H9 (cell line): ENCODE measurements around the gene ABCC2. TPM values are rescaled to one million over a fixed set of nuclear protein-coding genes. Genes with fewer than 3 reads are reported as not detected.

Source experiments
- DNase-seq: peaks from one replicate; pipeline ENCODE4 v3.0.0-alpha.2; 2017
- H2AFZ ChIP-seq: one replicate; pipeline ENCODE4 v1.6.1; 2013; ENCODE audit warnings: mild to moderate bottlenecking, low read length, control low read depth, moderate library complexity
- H2AK5ac ChIP-seq: 2 replicates; pipeline ENCODE4 v1.6.1; 2013; ENCODE audit warnings: low read length, control low read depth, mixed read lengths; ENCODE audit not compliant: insufficient read length
- H2BK120ac ChIP-seq: one replicate; pipeline ENCODE4 v1.6.1; 2013; ENCODE audit warnings: low read depth, mild to moderate bottlenecking, low read length, control low read depth, inconsistent platforms; ENCODE audit not compliant: poor library complexity, severe bottlenecking
- H2BK12ac ChIP-seq: 2 replicates; pipeline ENCODE4 v1.6.1; 2013; ENCODE audit warnings: low read length, control low read depth, mixed read lengths, low read depth; ENCODE audit not compliant: insufficient read length
- H2BK15ac ChIP-seq: 2 replicates; pipeline ENCODE4 v1.6.1; 2013; ENCODE audit warnings: low read depth, low read length, control low read depth
- H2BK20ac ChIP-seq: one replicate; pipeline ENCODE4 v1.6.1; 2013; ENCODE audit warnings: low read depth, mild to moderate bottlenecking, low read length, control low read depth, inconsistent platforms; ENCODE audit not compliant: poor library complexity, severe bottlenecking
- H2BK5ac ChIP-seq: 2 replicates; pipeline ENCODE4 v1.6.1; 2013; ENCODE audit warnings: low read length, control low read depth, mixed read lengths; ENCODE audit not compliant: insufficient read length
- H3K14ac ChIP-seq: 2 replicates; pipeline ENCODE4 v1.6.1; 2013; ENCODE audit warnings: low read length, control low read depth; ENCODE audit not compliant: insufficient read depth
- H3K18ac ChIP-seq: 2 replicates; pipeline ENCODE4 v1.6.1; 2013; ENCODE audit warnings: low read depth, mild to moderate bottlenecking, mixed read lengths, low read length, control low read depth; ENCODE audit not compliant: insufficient read length
- H3K23ac ChIP-seq: 2 replicates; pipeline ENCODE4 v1.6.1; 2013; ENCODE audit warnings: low read length, control low read depth, mixed read lengths, low read depth; ENCODE audit not compliant: insufficient read length
- H3K23me2 ChIP-seq: 2 replicates; pipeline ENCODE4 v1.6.1; 2013; ENCODE audit warnings: low read depth, mild to moderate bottlenecking, mixed read lengths, low read length, control low read depth; ENCODE audit not compliant: insufficient read length, poor library complexity, severe bottlenecking
- H3K27ac ChIP-seq: 2 replicates; pipeline ENCODE4 v1.5.1; 2013; ENCODE audit warnings: low read length, control low read depth, mixed read lengths, low read depth; ENCODE audit not compliant: insufficient read length
- H3K27me3 ChIP-seq: 2 replicates; pipeline ENCODE4 v1.6.1; 2013; ENCODE audit warnings: low read length, control low read depth, inconsistent platforms; ENCODE audit not compliant: insufficient read depth
- H3K4ac ChIP-seq: 2 replicates; pipeline ENCODE4 v1.6.1; 2013; ENCODE audit warnings: low read depth, mild to moderate bottlenecking, control low read depth, inconsistent platforms, low read length, moderate library complexity
- H3K4me1 ChIP-seq: 2 replicates; pipeline ENCODE4 v1.6.1; 2013; ENCODE audit warnings: low read length, control low read depth, inconsistent platforms; ENCODE audit not compliant: insufficient read depth
- H3K4me2 ChIP-seq: 2 replicates; pipeline ENCODE4 v1.6.1; 2013; ENCODE audit warnings: low read length, control low read depth, mixed read lengths; ENCODE audit not compliant: insufficient read length, insufficient read depth
- H3K56ac ChIP-seq: 2 replicates; pipeline ENCODE4 v1.6.1; 2013; ENCODE audit warnings: low read depth, mild to moderate bottlenecking, mixed read lengths, low read length, control low read depth; ENCODE audit not compliant: insufficient read length
- H3K79me1 ChIP-seq: 2 replicates; pipeline ENCODE4 v1.6.1; 2013; ENCODE audit warnings: low read depth, mild to moderate bottlenecking, moderate library complexity, low read length, control low read depth, inconsistent platforms; ENCODE audit not compliant: insufficient read depth, poor library complexity, severe bottlenecking
- H3K79me2 ChIP-seq: 2 replicates; pipeline ENCODE4 v1.6.1; 2013; ENCODE audit warnings: low read length, control low read depth, inconsistent platforms; ENCODE audit not compliant: insufficient read depth
- H3K9ac ChIP-seq: 2 replicates; pipeline ENCODE4 v1.6.1; 2013; ENCODE audit warnings: low read length, control low read depth, mixed read lengths; ENCODE audit not compliant: insufficient read length; ENCODE audit errors: extremely low read depth
- H3K9me3 ChIP-seq: one replicate; pipeline ENCODE4 v1.6.1; 2013; ENCODE audit warnings: low read depth, low read length, inconsistent platforms; ENCODE audit not compliant: control insufficient read depth
- H3T11ph ChIP-seq: one replicate; pipeline ENCODE4 v1.6.1; 2013; ENCODE audit warnings: mild to moderate bottlenecking, low read length, control low read depth, inconsistent platforms
- H4K20me1 ChIP-seq: one replicate; pipeline ENCODE4 v1.6.1; 2013; ENCODE audit not compliant: control insufficient read depth, insufficient read length, insufficient read depth
- H4K5ac ChIP-seq: 2 replicates; pipeline ENCODE4 v1.6.1; 2013; ENCODE audit warnings: low read depth, mild to moderate bottlenecking, mixed read lengths, low read length, control low read depth; ENCODE audit not compliant: insufficient read length
- H4K8ac ChIP-seq: replicated peaks from 2 replicates; pipeline ENCODE4 v1.6.1; 2013; ENCODE audit warnings: low read length, control low read depth, mixed read lengths, low read depth; ENCODE audit not compliant: insufficient read length
- H4K91ac ChIP-seq: 2 replicates; pipeline ENCODE4 v1.6.1; 2013; ENCODE audit warnings: low read depth, mild to moderate bottlenecking, moderate library complexity, mixed read lengths, low read length, control low read depth; ENCODE audit not compliant: insufficient read length
- H3K27ac Mint-ChIP-seq, 3 experiments: 2 replicates in 2 of 3; 3 replicates in 1 of 3; pipeline ENCODE4 v1.8.0; 2020 to 2021; ENCODE audit warnings: mixed read lengths in 3 of 3, mild to moderate bottlenecking in 1 of 3, moderate library complexity in 1 of 3
- H3K27me3 Mint-ChIP-seq: 2 replicates; pipeline ENCODE4 v1.8.0; 2021; ENCODE audit warnings: low read depth, mild to moderate bottlenecking, moderate library complexity, mixed read lengths
- H3K36me3 Mint-ChIP-seq, 3 experiments: 2 replicates in 2 of 3; 3 replicates in 1 of 3; pipeline ENCODE4 v1.8.0; 2020 to 2021; ENCODE audit warnings: low read depth in 3 of 3, mixed read lengths in 3 of 3; ENCODE audit not compliant: insufficient read depth in 1 of 3
- H3K4me1 Mint-ChIP-seq, 2 experiments: 2 replicates each; pipeline ENCODE4 v1.8.0; 2020; ENCODE audit warnings: mixed read lengths in 2 of 2
- H3K4me3 Mint-ChIP-seq, 2 experiments: 2 replicates in 1 of 2; 3 replicates in 1 of 2; pipeline ENCODE4 v1.8.0; 2020 to 2021; ENCODE audit warnings: mild to moderate bottlenecking in 2 of 2, mixed read lengths in 2 of 2, moderate library complexity in 1 of 2
- H3K9me3 Mint-ChIP-seq, 2 experiments: 2 replicates in 1 of 2; 3 replicates in 1 of 2; pipeline ENCODE4 v1.8.0; 2020; ENCODE audit warnings: mild to moderate bottlenecking in 2 of 2, mixed read lengths in 2 of 2, moderate library complexity in 1 of 2
- CTCF ChIP-seq: fragments of 200-600 bp; sonication (generic); conservative IDR thresholded peaks from 3 replicates; pipeline ENCODE4 v1.8.0; 2021; ENCODE audit warnings: antibody characterized with exemption, mild to moderate bottlenecking
- WGBS: extraction: QIAGEN DNeasy Blood & Tissue Kit; methylation state at CpG from one replicate; pipeline ENCODE4 v1.1.7; 2013; ENCODE audit warnings: missing lambda C conversion rate, low lambda C conversion rate, mixed read lengths; ENCODE audit not compliant: insufficient read length; ENCODE audit errors: extremely low coverage; 5-methylcytosine and 5-hydroxymethylcytosine counted together
- total RNA-seq: library from RNA; stranded (reverse); gene quantifications from 2 replicates; pipeline ENCODE4 v1.2.1, GENCODE V29; 2021

The ABCC2 gene
- total RNA-seq, 1 experiment from 2014 or later: 0.68 TPM

- H2AK5ac ChIP-seq: no peak overlapping the region
- H3K9me3 ChIP-seq: no peaks in the 10 kb centered on the region
- H2BK15ac ChIP-seq: no peak overlapping the region
- H3K56ac ChIP-seq: no peak overlapping the region
- H2BK120ac ChIP-seq: no peak overlapping the region
- H3K4ac ChIP-seq: no peak overlapping the region
- Mint-ChIP-seq H3K9me3 (peaks cover 6 to 7% of the 10 kb centered on the region in 2 experiments), H3K27ac (no peak overlapping the region; a peak in 1 of 7 replicates), H3K27me3 (no peaks in the 10 kb centered on the region; the same call in 1 of the 2 replicates), H3K4me1 (no peaks in the 10 kb centered on the region), H3K4me3 (no peak overlapping the region), H3K36me3 (peaks cover 0 to 3% (median 0%) of the 10 kb centered on the region in 3 experiments; a peak in 2 of 7 replicates)
- H2BK20ac ChIP-seq: no peak overlapping the region
- no peaks in the 10 kb centered on the region for H3K79me2 ChIP-seq
- no peaks in the 10 kb centered on the region for H3K79me1 ChIP-seq
- H3K18ac ChIP-seq: no peak overlapping the region
- no peak overlapping the region for H3T11ph ChIP-seq
- no peak overlapping the region for H4K8ac ChIP-seq
- H3K27ac ChIP-seq: no peak overlapping the region
- WGBS: no CpG with 5 or more reads among the region's 2 CpGs
- H2BK12ac ChIP-seq: no peak overlapping the region
- H2AFZ ChIP-seq: no peak overlapping the region
- no peak overlapping the region for H3K9ac ChIP-seq
- H2BK5ac ChIP-seq: no peak overlapping the region
- no peaks in the 10 kb centered on the region for H3K27me3 ChIP-seq
- no peak for TF ChIP-seq CTCF
- H4K91ac ChIP-seq: no peak overlapping the region
- H4K5ac ChIP-seq: no peak overlapping the region
- no peaks in the 10 kb centered on the region for H3K23me2 ChIP-seq
- H3K4me2 ChIP-seq: no peak overlapping the region
- H3K14ac ChIP-seq: no peak overlapping the region
- DNase-seq: no peak
- H3K4me1 ChIP-seq: no peaks in the 10 kb centered on the region
- no peak overlapping the region for H3K23ac ChIP-seq
- no peaks in the 10 kb centered on the region for H4K20me1 ChIP-seq
These were observed 29.7 kb downstream of the ABCC2 start for GRCh38 chr10:99812177-99812576.
